ENCODE data around the gene ATF7IP.

GRCh38 chr12:14366209-14367039 is 942 bp downstream of the ATF7IP start:
- TF ChIP-seq CTCF (IDR thresholded peaks at IDR 0.05) (no peak; the same call in 1 of the 2 replicates), EZH2phosphoT487 (IDR thresholded peaks at IDR 0.05; ENCODE audit: borderline replicate concordance, low read depth) (no peak), EP300 (IDR thresholded peaks at IDR 0.05; ENCODE audit: borderline replicate concordance in 1 of 2, low read depth in 1 of 2, low read length in 1 of 2) (no peak), RAD21 (IDR thresholded peaks at IDR 0.05; ENCODE audit: low read length) (no peak), POLR2AphosphoS5 (IDR thresholded peaks at IDR 0.05; ENCODE audit: low read depth, low read length) (no peak), FOXM1 (IDR thresholded peaks at IDR 0.05; ENCODE audit: low read depth) (no peak), ZBTB33 (IDR thresholded peaks at IDR 0.05; ENCODE audit: borderline replicate concordance, low read depth) (no peak), JUND (IDR thresholded peaks at IDR 0.05) (no peak), FOXJ3 (CRISPR knock-in tag; IDR thresholded peaks at IDR 0.05) (no peak), FOSL2 (IDR thresholded peaks at IDR 0.05; ENCODE audit: borderline replicate concordance, low read depth) (no peak), MXI1 (IDR thresholded peaks at IDR 0.05; ENCODE audit: low read depth, low read length) (no peak)
- TF ChIP-seq, protein P1, sequence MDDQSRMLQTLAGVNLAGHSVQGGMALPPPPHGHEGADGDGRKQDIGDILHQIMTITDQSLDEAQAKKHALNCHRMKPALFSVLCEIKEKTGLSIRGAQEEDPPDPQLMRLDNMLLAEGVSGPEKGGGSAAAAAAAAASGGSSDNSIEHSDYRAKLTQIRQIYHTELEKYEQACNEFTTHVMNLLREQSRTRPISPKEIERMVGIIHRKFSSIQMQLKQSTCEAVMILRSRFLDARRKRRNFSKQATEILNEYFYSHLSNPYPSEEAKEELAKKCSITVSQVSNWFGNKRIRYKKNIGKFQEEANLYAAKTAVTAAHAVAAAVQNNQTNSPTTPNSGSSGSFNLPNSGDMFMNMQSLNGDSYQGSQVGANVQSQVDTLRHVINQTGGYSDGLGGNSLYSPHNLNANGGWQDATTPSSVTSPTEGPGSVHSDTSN (IDR thresholded peaks at IDR 0.05): no peak
